Activated CD4-positive, alpha-beta T cell treated with anti-CD3 and anti-CD28 coated beads, Interleukin-2, amount 50 U/mL, for 24 hours (primary cell): ENCODE results near the gene TNIK.

Source experiments
- DNase-seq, 2 donors: peaks; one replicate each; pipeline ENCODE4 v3.0.0-alpha.2; 2020; ENCODE audit warnings: low read depth in 1 of 2, low spot score in 1 of 2

Gene TNIK

GRCh38 chr3:171420667-171421066 lies 39.5 kb downstream of the TNIK start:
- no peak for DNase-seq

GRCh38 chr3:171419457-171419856 lies 40.7 kb downstream of the TNIK start:
- no peak for DNase-seq

GRCh38 chr3:171417813-171418212 lies 42.4 kb downstream of the TNIK start:
- DNase-seq, result no peak

- DNase-seq, result no peak
Measured at GRCh38 chr3:171417137-171417536, 43.1 kb downstream of the TNIK start.

GRCh38 chr3:171416666-171417065 lies 43.5 kb downstream of the TNIK start:
- no peak for DNase-seq

GRCh38 chr3:171416061-171416460 lies 44.1 kb downstream of the TNIK start:
- no peak for DNase-seq

- DNase-seq, result no peak
Measured at GRCh38 chr3:171415070-171415469, 45.1 kb downstream of the TNIK start.

- DNase-seq, result no peak
Measured at GRCh38 chr3:171412473-171412872, 47.7 kb downstream of the TNIK start.

- no peak for DNase-seq
Measured at GRCh38 chr3:171412054-171412453, 48.2 kb downstream of the TNIK start.

- no peak for DNase-seq
Measured at GRCh38 chr3:171410186-171410585, 50.0 kb downstream of the TNIK start.

- no peak for DNase-seq
Measured at GRCh38 chr3:171407759-171408158, 52.4 kb downstream of the TNIK start.

- DNase-seq, result no peak
Measured at GRCh38 chr3:171404376-171404967, 55.7 kb downstream of the TNIK start.

- DNase-seq, result no peak
Measured at GRCh38 chr3:171402281-171402680, 57.9 kb downstream of the TNIK start.

GRCh38 chr3:171401432-171401831 lies 58.8 kb downstream of the TNIK start:
- DNase-seq, result no peak

GRCh38 chr3:171399842-171400241 lies 60.4 kb downstream of the TNIK start:
- no peak for DNase-seq

- DNase-seq, result no peak
Measured at GRCh38 chr3:171398343-171398742, 61.9 kb downstream of the TNIK start.

GRCh38 chr3:171397089-171397488 lies 63.1 kb downstream of the TNIK start:
- no peak for DNase-seq

GRCh38 chr3:171396048-171396447 lies 64.2 kb downstream of the TNIK start:
- DNase-seq, result no peak

- DNase-seq, result no peak
Measured at GRCh38 chr3:171393032-171393744, 67.0 kb downstream of the TNIK start.

GRCh38 chr3:171391432-171391831 lies 68.8 kb downstream of the TNIK start:
- DNase-seq, result no peak

GRCh38 chr3:171390051-171390941 lies 69.9 kb downstream of the TNIK start:
- no peak for DNase-seq

- DNase-seq, result no peak
Measured at GRCh38 chr3:171389491-171389890, 70.7 kb downstream of the TNIK start.
